ENCODE data around the gene CHGA.

- TF ChIP-seq CTCF (IDR thresholded peaks at IDR 0.05; ENCODE audit: borderline replicate concordance, extremely low read depth, low read length, poor library complexity, severe bottlenecking) (no peak), EZH2 (IDR thresholded peaks at IDR 0.05; ENCODE audit: borderline replicate concordance, low read depth, low read length, severe bottlenecking) (no peak)
Measured at GRCh38 chr14:92973798-92974372, 50.9 kb downstream of the CHGA start.

Measured in DND-41 (cell line).